GM19455 (cell line): ENCODE measurements around the gene MRPS17.
"Not testable (repeated sequence)": the region's sequence is repeated elsewhere in the genome, so short reads cannot be mapped to it uniquely, and the experiment has no call there.

ENCODE experiments used
- ATAC-seq: cut with Tn5 transposase; IDR thresholded peaks from one replicate; pipeline ENCODE4 v1.9.1; 2021; ENCODE audit not compliant: unreplicated experiment

MRPS17 gene

GRCh38 chr7:55951637-55952351, at the start of gene MRPS17:
MRPS17 (plus strand) TSS chr7:55951877; CDS start chr7:55953196, 1,319 bp downstream.
- peak; percentile 100 for ATAC-seq

GRCh38 chr7:55903985-55904759, 47.5 kb upstream of the MRPS17 start:
- peak; percentile 98 for ATAC-seq

- no peak for ATAC-seq
Measured at GRCh38 chr7:55912748-55913158, 38.9 kb upstream of the MRPS17 start.

GRCh38 chr7:55917771-55918170, 33.9 kb upstream of the MRPS17 start:
- ATAC-seq: no peak

- no peak for ATAC-seq
Measured at GRCh38 chr7:55928006-55928767, 23.5 kb upstream of the MRPS17 start.

- no peak for ATAC-seq
Measured at GRCh38 chr7:55931421-55932151, 20.1 kb upstream of the MRPS17 start.

- no peak for ATAC-seq
Measured at GRCh38 chr7:55939514-55940123, 12.1 kb upstream of the MRPS17 start.

GRCh38 chr7:55946545-55946944, 5.1 kb upstream of the MRPS17 start:
- ATAC-seq: no peak

GRCh38 chr7:55952352-55952671, 635 bp downstream of the MRPS17 start:
- not testable (repeated sequence) for ATAC-seq

- ATAC-seq: no peak
Measured at GRCh38 chr7:55953707-55954475, 2.2 kb downstream of the MRPS17 start.

- ATAC-seq: no peak
Measured at GRCh38 chr7:55957190-55957589, 5.5 kb downstream of the MRPS17 start.

GRCh38 chr7:55962014-55962413, 10.3 kb downstream of the MRPS17 start:
- no peak for ATAC-seq

- no peak for ATAC-seq
Measured at GRCh38 chr7:55963584-55964168, 12.0 kb downstream of the MRPS17 start.

GRCh38 chr7:55964261-55965099, 12.8 kb downstream of the MRPS17 start, which contains the start of gene NIPSNAP2:
NIPSNAP2 (plus strand) TSS chr7:55964585; CDS start chr7:55964610, 25 bp downstream.
- ATAC-seq: peak; percentile 86

GRCh38 chr7:55965100-55965470, 13.4 kb downstream of the MRPS17 start:
- no peak for ATAC-seq

GRCh38 chr7:55965805-55966421, 14.2 kb downstream of the MRPS17 start:
- no peak for ATAC-seq

- no peak for ATAC-seq
Measured at GRCh38 chr7:55966851-55967250, 15.2 kb downstream of the MRPS17 start.

- no peak for ATAC-seq
Measured at GRCh38 chr7:55969391-55969790, 17.7 kb downstream of the MRPS17 start.
